Measurements from ENCODE around the gene ABHD11.
"Not testable (repeated sequence)": the region's sequence is repeated elsewhere in the genome, so short reads cannot be mapped to it uniquely, and the experiment has no call there.

The ABHD11 gene

GRCh38 chr7:73738612-73739386 lies at the start of gene ABHD11:
Gene ABHD11 (minus strand): TSS chr7:73738802. CDS start chr7:73738770, 32 bp downstream.
- peaks cover 7% of the 10 kb centered on the region for H3K36me3 ChIP-seq (ENCODE audit: control insufficient read depth, insufficient read depth, low read length)
- H3K9me3 ChIP-seq (ENCODE audit: control insufficient read depth, low read length) = no peaks in the 10 kb centered on the region
- H3K27me3 ChIP-seq (ENCODE audit: control insufficient read depth, insufficient read depth, low read length) = no peaks in the 10 kb centered on the region
- H3K4me1 ChIP-seq (ENCODE audit: control insufficient read depth, insufficient read depth, low read length) = peaks cover 66% of the 10 kb centered on the region
- peak within 1 kb of the TSS; percentile 99 for H3K9ac ChIP-seq (ENCODE audit: low read length)
- peak within 1 kb of the TSS; percentile 71 for H3K4me3 ChIP-seq (ENCODE audit: low read length)

GRCh38 chr7:73787786-73788048 lies 49.1 kb upstream of the ABHD11 start:
- H3K9me3 ChIP-seq (ENCODE audit: control insufficient read depth, low read length); H3K9ac ChIP-seq (ENCODE audit: low read length); H3K36me3 ChIP-seq (ENCODE audit: control insufficient read depth, insufficient read depth, low read length); H3K4me3 ChIP-seq (ENCODE audit: low read length); H3K4me1 ChIP-seq (ENCODE audit: control insufficient read depth, insufficient read depth, low read length): not testable (repeated sequence)
- peaks cover 56% of the 10 kb centered on the region for H3K27me3 ChIP-seq (ENCODE audit: control insufficient read depth, insufficient read depth, low read length)

- Histone ChIP-seq H3K9me3 (ENCODE audit: control insufficient read depth, low read length) (no peaks in the 10 kb centered on the region), H3K4me3 (ENCODE audit: low read length) (no peak overlapping the region), H3K36me3 (ENCODE audit: control insufficient read depth, insufficient read depth, low read length) (no peaks in the 10 kb centered on the region), H3K4me1 (ENCODE audit: control insufficient read depth, insufficient read depth, low read length) (no peaks in the 10 kb centered on the region), H3K27me3 (ENCODE audit: control insufficient read depth, insufficient read depth, low read length) (peaks cover 48% of the 10 kb centered on the region), H3K9ac (ENCODE audit: low read length) (no peak overlapping the region)
These were observed 48.0 kb upstream of the ABHD11 start for GRCh38 chr7:73786588-73786987.

- H3K9me3 ChIP-seq (ENCODE audit: control insufficient read depth, low read length) = no peaks in the 10 kb centered on the region
- H3K4me1 ChIP-seq (ENCODE audit: control insufficient read depth, insufficient read depth, low read length) = no peaks in the 10 kb centered on the region
- H3K36me3 ChIP-seq (ENCODE audit: control insufficient read depth, insufficient read depth, low read length) = no peaks in the 10 kb centered on the region
- H3K9ac ChIP-seq (ENCODE audit: low read length) = no peak overlapping the region
- H3K4me3 ChIP-seq (ENCODE audit: low read length) = no peak overlapping the region
- peaks cover 43% of the 10 kb centered on the region for H3K27me3 ChIP-seq (ENCODE audit: control insufficient read depth, insufficient read depth, low read length)
These were observed 40.9 kb upstream of the ABHD11 start for GRCh38 chr7:73779517-73779916.

- Histone ChIP-seq H3K9ac (ENCODE audit: low read length) (no peak overlapping the region), H3K9me3 (ENCODE audit: control insufficient read depth, low read length) (no peaks in the 10 kb centered on the region), H3K27me3 (ENCODE audit: control insufficient read depth, insufficient read depth, low read length) (peaks cover 41% of the 10 kb centered on the region), H3K4me3 (ENCODE audit: low read length) (no peak overlapping the region), H3K36me3 (ENCODE audit: control insufficient read depth, insufficient read depth, low read length) (no peaks in the 10 kb centered on the region), H3K4me1 (ENCODE audit: control insufficient read depth, insufficient read depth, low read length) (peaks cover 5% of the 10 kb centered on the region)
These were observed 40.3 kb upstream of the ABHD11 start for GRCh38 chr7:73778801-73779389.

- Histone ChIP-seq H3K27me3 (ENCODE audit: control insufficient read depth, insufficient read depth, low read length) (peaks cover 49% of the 10 kb centered on the region), H3K9me3 (ENCODE audit: control insufficient read depth, low read length) (no peaks in the 10 kb centered on the region), H3K36me3 (ENCODE audit: control insufficient read depth, insufficient read depth, low read length) (no peaks in the 10 kb centered on the region), H3K9ac (ENCODE audit: low read length) (no peak overlapping the region), H3K4me3 (ENCODE audit: low read length) (no peak overlapping the region), H3K4me1 (ENCODE audit: control insufficient read depth, insufficient read depth, low read length) (peaks cover 19% of the 10 kb centered on the region)
These were observed 36.3 kb upstream of the ABHD11 start for GRCh38 chr7:73774923-73775322.

- Histone ChIP-seq H3K4me3 (ENCODE audit: low read length) (no peak overlapping the region), H3K27me3 (ENCODE audit: control insufficient read depth, insufficient read depth, low read length) (peaks cover 56% of the 10 kb centered on the region), H3K4me1 (ENCODE audit: control insufficient read depth, insufficient read depth, low read length) (peaks cover 19% of the 10 kb centered on the region), H3K9ac (ENCODE audit: low read length) (no peak overlapping the region), H3K36me3 (ENCODE audit: control insufficient read depth, insufficient read depth, low read length) (no peaks in the 10 kb centered on the region), H3K9me3 (ENCODE audit: control insufficient read depth, low read length) (no peaks in the 10 kb centered on the region)
These were observed 35.3 kb upstream of the ABHD11 start for GRCh38 chr7:73773700-73774517.

- Histone ChIP-seq H3K4me1 (ENCODE audit: control insufficient read depth, insufficient read depth, low read length) (peaks cover 19% of the 10 kb centered on the region), H3K4me3 (ENCODE audit: low read length) (no peak overlapping the region), H3K36me3 (ENCODE audit: control insufficient read depth, insufficient read depth, low read length) (no peaks in the 10 kb centered on the region), H3K9ac (ENCODE audit: low read length) (no peak overlapping the region), H3K9me3 (ENCODE audit: control insufficient read depth, low read length) (no peaks in the 10 kb centered on the region), H3K27me3 (ENCODE audit: control insufficient read depth, insufficient read depth, low read length) (peaks cover 58% of the 10 kb centered on the region)
These were observed 32.5 kb upstream of the ABHD11 start for GRCh38 chr7:73770860-73771670.

GRCh38 chr7:73770002-73770859 lies 31.6 kb upstream of the ABHD11 start, which contains the start of gene CLDN3:
Gene CLDN3 (minus strand): TSS chr7:73770270. CDS start chr7:73770049, 221 bp downstream.
- peak within 1 kb of the TSS; percentile 8 for H3K9ac ChIP-seq (ENCODE audit: low read length)
- no peak within 1 kb of the TSS for H3K4me3 ChIP-seq (ENCODE audit: low read length)
- H3K36me3 ChIP-seq (ENCODE audit: control insufficient read depth, insufficient read depth, low read length) = no peaks in the 10 kb centered on the region
- H3K27me3 ChIP-seq (ENCODE audit: control insufficient read depth, insufficient read depth, low read length) = peaks cover 58% of the 10 kb centered on the region
- H3K9me3 ChIP-seq (ENCODE audit: control insufficient read depth, low read length) = no peaks in the 10 kb centered on the region
- H3K4me1 ChIP-seq (ENCODE audit: control insufficient read depth, insufficient read depth, low read length) = peaks cover 19% of the 10 kb centered on the region

- Histone ChIP-seq H3K4me3 (ENCODE audit: low read length) (no peak overlapping the region), H3K4me1 (ENCODE audit: control insufficient read depth, insufficient read depth, low read length) (peaks cover 19% of the 10 kb centered on the region), H3K27me3 (ENCODE audit: control insufficient read depth, insufficient read depth, low read length) (peaks cover 55% of the 10 kb centered on the region), H3K36me3 (ENCODE audit: control insufficient read depth, insufficient read depth, low read length) (no peaks in the 10 kb centered on the region), H3K9me3 (ENCODE audit: control insufficient read depth, low read length) (no peaks in the 10 kb centered on the region), H3K9ac (ENCODE audit: low read length) (peak overlapping the region; percentile 8)
These were observed 30.9 kb upstream of the ABHD11 start for GRCh38 chr7:73769481-73770001.
